Activated T-cell treated with anti-CD3 and anti-CD28 coated beads for 24 hours (primary cell): ENCODE measurements around the gene PLD1.
"Not testable (repeated sequence)": the region's sequence is repeated elsewhere in the genome, so short reads cannot be mapped to it uniquely, and the experiment has no call there.

ENCODE experiments used
- DNase-seq: peaks from one replicate; pipeline ENCODE4 v3.0.0-alpha.2; 2020; ENCODE audit warnings: low read depth

Gene PLD1

DNA sequence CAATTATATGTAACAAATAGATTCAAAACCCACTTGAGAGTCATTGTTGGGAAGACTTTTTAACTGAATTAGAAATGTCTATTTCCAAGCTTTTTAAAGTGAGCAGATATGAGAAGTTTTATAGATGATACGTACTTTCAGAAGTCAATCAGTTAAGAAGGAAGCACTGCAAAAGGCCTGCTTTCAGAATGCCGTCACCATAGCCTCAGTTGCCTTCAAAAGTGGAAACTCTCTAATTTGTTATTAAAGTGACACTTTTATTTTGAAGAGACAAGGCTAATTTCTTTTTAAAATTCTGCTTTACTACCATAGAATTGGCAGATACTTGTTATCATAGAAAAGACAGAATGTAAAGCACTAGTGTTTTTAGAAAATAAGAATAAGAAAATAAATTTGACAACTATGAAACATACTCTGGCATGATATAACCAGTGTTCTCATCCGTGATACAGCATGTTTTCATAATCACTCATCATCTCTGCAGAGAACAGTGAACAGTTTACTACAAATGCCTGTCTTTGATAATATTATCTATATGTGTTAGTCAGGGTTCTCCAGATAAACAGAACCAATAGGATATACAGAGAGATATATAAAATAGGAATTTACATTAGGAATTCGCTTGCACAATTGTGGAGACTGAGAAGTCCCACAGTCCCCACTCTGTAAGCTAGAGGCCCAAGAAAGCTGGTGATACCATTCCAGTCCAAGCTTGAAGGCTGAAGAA, 7.0 kb upstream of the PLD1 start:
- DNase-seq: no peak

DNA sequence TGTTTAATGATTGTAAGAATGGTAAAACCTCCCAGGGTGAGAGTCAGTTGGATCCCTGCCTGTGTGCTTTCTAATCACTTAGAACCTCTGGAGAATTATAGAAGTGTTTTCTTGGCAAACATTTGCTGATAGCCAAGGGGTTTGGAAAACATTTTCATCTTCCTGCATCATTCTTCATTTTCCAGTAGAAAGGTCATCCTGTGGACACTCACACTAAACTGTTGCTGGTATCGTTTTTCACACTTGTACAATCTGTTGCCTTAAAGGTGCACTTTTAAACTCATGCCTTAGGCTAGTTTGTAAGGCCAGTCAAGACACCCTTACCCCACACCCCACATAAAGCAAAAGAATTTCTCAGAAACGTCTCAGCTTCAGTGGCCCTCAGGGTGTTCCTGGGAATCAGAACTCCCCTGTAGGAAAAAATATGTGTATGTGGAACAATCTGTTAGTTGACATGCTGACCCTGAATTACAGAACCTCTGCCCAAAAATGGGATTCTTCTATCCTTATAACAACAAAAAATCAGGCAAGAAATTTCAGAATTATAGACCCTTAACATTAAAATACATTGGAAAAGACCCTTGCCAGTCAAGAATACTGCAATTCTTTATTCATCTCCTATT, 5.8 kb upstream of the PLD1 start:
- no peak for DNase-seq

DNA sequence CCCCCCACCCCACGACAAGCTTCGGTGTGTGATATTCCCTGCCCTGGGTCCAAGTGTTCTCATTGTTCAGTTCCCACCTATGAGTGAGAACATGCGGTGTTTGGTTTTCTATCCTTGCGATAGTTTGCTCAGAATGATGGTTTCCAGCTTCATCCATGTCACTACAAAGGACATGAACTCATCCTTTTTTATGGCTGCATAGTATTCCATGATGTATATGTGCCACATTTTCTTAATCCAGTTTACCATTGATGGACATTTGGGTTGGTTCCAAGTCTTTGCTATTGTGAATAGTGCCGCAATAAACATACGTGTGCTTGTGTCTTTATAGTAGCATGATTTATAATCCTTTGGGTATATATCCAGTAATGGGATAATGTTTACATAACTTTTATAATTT, 4.4 kb upstream of the PLD1 start:
- not testable (repeated sequence) for DNase-seq

DNA sequence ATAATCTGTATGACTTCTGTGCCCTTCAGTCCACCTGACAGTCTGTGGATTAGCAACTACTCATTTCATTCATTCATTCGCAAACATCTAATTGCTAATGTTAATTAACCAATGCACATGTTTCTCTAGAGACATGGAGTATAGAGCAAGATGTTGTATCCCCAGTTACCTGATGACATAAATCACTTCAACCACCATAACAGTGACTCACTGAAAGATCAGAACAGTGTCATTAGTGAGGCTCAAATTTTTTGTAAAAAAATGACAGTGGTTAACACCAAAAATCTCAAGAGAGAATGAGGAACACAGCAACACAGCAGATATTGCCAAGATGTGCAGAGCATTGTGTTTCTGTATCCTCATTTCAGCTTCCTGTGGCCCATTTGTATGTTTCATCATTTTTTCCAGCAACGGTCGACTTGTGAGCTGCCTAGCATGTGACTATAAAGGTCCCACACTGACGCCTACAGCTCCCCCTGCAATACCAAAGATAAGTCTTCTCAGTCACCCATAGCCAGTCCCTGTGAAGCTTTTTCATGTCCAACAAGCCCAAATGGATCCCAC, 3.7 kb upstream of the PLD1 start:
- peak; percentile 12 for DNase-seq

DNA sequence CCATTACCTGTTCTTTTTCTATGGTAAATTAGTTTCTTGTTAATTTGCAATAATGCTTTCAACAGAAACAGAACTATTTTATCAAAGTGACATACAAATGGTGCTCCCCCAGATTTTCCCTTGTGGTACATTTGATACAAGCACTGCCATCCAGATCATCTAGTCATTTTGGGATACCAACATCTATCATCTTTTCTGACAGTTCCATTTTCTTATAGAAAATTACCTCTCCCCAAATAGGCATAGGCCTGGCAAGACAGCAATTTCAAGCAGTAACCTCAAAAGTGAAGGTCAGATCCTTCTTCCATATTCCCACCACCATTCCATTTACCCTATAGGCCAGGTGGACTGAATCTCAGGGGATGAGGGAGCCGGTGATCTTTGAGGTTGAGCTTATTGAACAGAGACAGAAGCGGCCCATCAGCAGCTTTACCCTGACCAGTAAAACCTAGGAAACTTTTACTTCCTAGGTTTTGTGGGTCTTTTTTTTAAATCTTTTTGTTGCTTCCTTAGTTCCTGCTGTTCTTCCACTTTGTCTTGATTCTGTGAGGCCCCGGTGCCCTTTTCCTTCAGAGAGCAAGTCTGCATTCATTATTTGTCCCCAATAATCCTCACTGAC, 3.1 kb upstream of the PLD1 start:
- DNase-seq: no peak

DNA sequence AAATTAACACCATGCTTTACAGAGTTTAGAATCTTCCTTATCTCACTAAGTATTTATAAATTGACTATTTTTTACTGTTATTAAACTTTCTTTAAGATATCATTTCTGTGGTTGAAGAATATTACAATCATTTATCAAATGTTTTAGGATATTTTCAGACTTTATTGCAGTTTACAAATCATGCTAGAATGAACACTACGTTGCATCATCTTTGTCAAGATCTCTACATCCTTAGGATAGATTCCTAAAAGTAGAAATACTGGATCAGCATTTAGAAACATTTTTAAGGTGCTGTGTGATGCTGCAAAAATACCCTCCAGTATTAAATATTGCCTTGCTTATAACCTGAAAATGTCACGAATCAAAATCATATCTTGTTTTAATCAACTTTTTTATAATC, 2.5 kb upstream of the PLD1 start:
- DNase-seq: no peak

DNA sequence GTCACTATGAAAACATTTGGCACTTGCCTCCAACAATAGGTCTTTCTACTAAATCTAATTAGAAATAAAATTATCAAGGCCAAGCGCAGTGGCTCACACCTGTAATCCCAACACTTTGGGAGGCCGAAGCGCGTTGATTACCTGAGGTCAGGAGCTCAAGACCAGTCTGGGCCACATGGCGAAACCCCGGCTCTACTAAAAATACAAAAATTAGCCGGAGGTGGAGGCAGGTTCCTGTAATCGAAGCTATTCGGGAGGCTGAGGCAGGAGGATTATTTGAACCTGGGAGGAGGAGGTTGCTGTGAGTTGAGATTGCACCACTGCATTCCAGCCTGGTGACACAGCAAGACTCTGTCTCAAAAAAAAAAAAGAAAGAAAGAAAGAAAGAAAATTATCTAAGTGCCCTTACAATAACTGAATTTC, 1.6 kb upstream of the PLD1 start:
- no peak for DNase-seq

DNA sequence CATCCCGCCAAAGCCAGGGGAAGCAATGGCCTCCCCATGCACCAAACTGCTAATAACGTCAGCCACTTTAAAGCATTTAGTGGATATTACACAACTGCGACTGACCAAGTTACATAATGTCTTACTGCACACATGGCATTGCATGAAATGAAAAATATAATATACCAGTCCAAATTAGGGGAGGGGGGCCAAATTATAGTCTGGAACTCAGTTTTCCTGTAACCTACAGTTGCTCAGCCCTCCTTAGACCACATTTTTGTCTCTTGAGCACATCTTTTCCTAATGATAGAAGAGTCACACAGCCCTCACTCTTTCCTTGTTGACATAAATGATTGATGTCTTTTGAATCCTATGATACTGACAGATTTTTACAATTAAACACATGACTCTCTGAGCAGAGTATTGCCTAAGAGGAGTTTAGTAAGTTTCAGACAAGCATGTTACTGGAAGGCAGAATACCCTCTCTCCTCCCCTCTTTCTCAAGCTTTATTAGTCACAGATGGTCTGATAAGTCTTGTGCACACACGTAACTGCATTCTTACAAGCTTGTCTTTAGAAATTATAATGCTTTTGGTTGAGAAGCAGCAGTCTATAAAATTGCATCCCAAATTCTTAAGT, 1.1 kb upstream of the PLD1 start:
- DNase-seq: no peak

DNA sequence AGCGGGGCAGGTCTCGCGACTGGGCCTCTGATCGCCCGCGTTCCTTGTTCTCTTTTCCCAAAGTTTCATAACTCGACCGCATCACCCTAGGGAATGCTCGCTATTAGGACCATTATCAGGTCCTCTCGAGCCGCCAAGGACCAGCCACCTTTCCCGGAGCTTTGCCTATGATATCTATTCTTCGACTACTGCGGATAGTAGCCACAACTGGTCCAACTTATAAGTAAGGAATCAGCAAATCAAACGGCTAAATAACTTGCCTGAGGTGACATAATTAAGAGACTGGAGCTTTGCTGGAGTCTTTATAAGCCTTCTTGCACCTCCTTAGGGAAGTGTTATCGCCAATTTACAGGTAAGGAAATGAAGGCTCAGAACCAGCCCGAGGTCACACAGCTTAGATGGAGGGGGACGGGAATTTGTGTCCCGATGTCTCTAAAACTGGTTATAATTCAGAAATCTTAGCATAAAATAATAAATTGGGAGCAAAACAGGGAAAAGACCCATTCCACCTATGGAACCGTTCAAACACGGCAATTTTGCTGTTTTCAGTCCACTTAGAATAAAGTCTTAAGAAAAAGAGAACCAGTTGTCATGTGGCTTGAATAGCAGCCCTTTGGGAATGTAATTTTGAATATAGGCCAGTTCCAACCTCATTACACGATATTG, 479 bp upstream of the PLD1 start:
- no peak for DNase-seq

DNA sequence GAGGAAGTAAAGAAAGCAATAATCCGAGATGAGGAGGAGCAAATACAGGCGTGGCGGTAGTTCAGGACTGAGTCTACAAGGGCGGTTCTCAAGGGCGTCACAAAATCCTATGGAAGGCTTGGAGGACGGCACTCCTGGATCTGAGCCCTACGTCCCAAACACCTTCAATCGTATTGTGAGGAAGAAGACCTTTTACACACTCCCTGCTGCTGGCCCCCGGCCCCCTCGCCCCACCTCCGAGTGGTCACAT, 747 bp downstream of the PLD1 start:
- DNase-seq: no peak

DNA sequence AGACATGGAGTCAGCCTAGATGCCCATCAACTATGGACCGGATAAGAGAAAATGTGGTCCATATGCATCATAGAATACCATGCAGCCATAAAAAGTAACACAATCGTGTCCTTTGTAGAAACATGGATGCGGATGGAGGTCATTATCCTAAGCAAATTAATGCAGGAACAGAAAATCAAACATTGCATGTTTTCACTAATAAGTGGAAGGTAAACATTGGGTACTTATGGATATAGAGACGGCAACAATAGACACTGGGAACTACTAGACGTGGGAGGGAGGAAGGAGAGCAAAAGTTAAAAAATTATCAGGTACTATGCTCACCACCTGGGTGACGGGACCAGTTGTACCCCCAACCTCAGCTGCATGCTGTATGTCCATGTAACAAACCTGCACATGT, 2.5 kb downstream of the PLD1 start:
- no peak for DNase-seq

DNA sequence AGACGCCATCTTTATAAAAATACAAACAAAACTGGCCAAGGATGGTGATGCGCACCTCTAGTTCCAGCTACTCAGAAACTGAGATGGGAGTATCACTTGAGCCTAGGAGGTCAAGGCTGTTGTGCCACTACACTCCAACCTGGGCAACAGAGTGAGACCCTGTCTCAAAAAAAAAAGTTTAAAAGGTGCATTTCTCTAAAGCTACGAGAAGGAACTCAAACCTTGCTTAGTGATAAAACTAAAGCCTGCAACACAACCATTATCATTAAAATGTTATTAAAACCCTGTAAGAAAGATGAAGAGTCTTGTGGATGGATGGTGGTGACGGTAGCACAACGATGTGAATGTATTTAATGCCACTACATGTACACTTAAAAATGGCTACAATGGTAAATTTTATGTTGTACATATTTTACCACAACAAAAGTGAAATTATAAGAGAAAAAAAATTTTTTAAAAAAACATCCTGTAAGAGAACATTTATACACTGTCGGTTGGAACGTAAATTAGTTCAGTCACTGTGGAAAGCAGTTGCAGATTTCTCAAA, 3.1 kb downstream of the PLD1 start:
- no peak for DNase-seq

DNA sequence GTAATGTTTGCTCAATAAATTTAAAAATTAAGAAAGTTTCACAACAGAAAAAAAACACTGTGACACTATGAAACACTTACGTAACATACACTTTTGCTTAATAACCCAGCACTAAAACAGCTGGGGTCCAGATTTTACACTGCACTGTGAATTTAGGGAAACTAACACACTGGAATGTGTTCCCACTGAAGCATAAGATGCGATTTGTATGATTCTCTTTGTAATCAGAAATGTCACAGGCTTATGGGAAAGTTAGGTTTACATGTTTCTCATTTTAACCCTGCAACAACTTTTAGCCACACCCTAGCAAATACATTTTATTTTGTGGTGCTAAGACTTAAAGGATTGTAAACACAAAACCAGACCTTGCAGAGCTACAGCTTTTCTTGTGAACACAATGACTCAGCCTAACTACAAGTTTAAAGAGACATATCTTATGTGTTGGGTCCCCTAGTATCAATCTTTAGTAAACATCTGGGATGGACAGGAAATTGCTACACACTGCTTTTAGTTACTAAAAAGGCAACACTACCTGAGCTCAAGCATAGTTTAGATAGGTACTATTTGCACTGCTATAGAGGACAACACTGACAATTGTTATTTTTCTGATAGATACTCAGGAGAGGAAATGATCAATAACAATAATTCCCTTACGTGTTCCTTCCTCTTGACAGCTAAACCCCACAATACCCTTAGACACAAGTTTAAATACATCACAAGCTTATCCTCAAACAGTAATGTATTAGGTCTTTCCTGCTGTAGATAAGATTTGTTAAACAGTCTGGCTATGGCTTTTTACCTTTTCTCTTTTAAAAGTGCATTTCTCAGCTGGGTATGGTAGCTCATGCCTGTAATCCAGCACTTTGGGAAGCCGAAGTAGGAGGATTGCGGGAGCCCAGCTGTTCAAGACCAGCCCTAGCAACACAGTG, 3.8 kb downstream of the PLD1 start:
- DNase-seq: no peak

DNA sequence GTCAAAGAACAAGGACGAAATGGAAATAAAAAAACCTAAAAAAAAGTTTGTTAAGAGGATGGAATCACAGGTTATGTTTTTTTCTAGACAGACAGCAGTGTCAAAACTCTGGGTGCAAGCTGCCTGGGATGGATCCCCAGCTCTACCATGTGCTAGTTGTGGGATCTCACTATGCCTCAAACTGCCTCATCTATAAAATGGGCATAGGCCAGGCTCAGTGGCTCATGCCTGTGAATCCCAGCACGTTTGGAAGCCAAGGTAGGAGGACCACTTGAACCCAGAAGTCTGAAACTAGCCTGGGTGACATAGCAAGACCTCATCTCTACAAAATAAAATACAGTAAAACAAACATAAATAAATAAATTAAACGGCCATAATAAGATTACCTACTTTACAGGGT, 4.6 kb downstream of the PLD1 start:
- DNase-seq: no peak

DNA sequence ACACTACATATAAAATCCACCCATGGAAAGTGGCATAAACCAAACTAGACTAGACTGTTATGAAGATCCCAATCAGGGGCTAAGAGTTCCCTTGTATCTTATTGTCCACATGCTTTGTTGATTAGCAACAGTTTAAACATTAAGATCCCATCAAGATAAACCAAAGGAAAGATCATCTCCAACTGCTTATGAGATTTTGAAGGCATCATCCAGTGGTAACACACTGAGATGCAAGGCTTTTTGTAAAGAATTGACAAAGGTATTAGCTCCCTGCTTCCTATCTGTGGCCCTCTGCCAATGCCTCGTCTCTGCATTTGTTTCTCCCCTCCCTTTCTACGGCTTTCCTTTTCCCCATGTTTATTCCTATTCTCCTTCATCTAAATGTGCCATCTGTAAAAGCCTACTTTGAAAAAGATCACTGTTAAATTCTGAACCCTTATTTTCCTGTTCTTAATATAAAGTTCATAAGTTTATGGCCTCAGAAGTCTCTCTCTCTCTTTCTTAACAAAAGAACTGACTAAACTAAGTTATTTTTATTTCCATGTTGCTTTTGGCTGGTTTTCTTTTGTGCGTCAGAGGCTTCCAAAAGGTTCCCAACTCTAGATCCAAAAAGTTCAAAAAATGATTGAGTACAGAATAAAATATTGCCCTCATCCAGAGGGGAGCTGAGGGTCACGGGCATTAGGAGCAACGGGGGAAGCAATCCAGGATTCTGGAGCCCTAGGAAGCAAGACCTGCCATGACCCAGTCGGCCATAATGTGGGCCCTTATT, 5.5 kb downstream of the PLD1 start:
- no peak for DNase-seq

DNA sequence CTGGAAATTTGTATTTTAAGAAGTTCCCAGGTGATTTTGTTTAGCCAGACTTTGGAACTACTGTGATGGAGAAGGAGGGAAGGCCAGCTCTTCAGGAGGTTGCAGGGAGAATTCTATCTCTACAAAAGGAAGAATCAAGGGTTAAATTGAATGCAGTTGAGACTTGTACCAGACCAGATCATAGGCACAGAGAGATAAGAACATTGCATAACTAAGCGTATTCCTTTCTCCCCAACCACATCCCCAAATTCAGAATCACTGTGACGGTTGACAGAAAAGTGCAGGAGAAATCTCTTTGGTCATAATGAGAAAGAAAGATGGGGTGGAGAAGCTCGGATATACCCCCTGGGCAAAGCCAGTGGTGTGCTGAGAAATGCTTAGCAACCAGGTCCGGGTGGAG, 7.2 kb downstream of the PLD1 start:
- DNase-seq: no peak

DNA sequence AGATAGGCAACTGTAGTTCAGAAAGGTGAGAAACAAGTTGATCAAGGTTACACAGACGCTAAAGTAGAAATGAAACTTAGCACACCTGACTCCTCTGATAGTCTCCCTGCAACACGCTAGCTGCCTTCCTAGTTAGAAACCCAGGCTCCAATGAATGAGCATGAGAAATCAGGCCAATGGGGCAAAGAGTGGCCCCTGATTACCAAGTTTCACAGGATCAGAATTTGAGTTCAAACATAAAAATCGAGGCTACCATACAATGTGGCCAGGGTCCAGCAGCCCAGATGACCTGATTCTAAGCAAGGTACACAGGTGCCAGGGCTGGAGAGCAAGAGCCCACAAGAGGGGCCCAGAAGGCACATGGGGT, 7.7 kb downstream of the PLD1 start:
- no peak for DNase-seq

DNA sequence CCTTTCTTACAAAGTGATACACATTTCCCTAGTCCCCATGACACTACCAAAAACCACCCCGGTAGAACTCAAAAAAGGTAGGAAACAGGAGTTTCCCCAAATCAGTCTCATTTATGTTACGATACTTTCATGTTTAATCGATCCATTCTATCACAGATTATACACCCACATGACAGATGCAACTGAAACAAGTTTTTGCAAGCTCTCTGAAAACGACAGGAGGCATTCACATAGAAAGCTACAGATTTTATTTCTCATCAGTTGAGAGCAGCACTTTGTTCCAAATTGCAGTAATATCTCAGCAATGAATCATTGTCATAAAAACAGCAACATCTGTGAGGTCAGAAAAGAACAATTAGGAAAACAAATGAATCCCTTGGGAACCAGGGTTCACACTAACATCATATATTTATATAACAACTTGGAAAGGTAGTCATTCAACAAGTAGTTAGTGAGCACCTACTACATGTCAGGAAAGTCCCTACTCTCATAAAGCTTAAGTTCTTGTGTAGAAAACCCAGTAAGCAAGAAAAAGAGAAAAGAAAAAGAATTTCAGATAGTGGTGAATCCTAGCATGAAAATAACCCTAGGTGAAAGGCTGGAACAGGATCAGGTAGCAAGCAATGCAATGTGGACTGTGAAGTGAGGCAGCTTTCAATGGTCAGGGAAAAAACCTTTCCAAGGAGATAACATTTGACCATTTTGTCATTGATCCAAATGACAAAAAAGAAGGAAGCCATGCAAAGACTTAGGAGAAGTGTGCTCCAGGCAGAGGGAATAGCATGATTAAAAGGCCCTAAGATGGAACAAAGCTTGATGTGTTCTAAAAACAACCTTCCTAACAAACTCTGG, 8.3 kb downstream of the PLD1 start:
- no peak for DNase-seq

DNA sequence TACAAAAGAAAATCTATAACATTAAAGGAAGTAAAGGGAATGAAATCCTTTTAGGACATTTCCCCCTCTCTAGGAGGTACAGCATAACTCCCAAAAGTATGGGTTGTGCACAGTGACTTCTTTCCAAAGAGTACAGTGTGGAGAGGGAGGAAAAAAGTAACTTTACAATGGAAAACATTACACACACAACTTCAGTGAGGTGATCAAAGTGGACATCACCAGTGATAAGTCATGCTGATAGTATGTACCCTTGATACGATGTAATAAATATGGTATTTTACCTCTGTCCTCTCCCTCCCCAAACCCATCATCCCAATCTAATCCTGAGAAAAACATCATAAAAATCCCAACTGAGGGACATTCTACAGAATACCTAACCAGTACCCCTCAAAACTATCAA, 10.8 kb downstream of the PLD1 start:
- DNase-seq: no peak

DNA sequence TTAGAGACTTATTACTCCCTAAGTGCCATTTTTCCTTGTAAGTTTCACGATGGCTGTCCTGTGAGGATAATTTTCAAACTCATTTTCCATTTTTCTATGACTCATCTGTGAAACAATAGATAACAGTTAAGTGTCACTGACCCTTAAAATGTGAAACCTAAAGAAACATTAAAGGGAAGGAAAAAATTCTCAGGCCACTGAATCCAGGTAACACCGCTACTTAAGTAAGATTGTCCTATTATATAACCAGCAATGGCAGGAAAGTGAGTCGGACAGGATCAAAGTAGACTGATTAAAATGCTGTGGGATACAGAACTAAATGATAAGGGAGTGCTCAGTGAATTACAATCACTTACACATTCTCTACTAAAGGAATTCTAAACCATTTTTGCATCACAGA, 12.4 kb downstream of the PLD1 start:
- no peak for DNase-seq
